ENCODE data around the gene CCDC27.

The CCDC27 gene

DNA sequence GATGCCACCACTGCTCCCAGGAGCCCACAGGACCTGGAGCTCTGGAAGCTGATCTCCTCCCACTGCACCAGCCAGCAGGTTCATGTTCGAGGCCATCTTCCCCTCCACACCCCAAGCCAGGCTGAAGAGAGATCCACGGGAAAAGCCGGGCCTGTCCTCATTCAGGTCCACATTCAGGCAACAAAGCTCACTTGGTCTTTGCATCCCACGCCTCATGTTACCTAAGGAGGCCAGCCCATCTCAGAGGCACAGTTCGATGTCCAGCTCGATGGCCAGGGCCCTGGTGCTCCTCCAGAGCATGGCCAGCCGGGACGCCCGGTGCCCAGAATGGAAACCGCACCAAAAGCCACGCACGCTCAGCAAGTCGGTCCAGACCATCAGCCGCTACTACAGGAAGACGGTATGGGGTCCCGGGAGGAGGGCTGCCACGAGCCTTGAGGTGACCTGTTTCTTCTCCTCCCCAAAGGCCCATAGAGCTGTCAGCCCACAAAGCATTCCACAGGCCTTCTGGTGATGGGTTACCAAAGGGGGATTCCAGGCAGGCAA is at the start of gene CCDC27:
TSS of gene CCDC27 (plus strand) at position 51 of the 546 bp plus-strand sequence. CDS start at position 83, 32 bp downstream.
- no peak for DNase-seq

- no peak for DNase-seq
These were observed 49.7 kb upstream of the CCDC27 start for GRCh38 chr1:3702528-3702927.

- no peak for DNase-seq
These were observed 49.1 kb upstream of the CCDC27 start for GRCh38 chr1:3702990-3703728.

DNA sequence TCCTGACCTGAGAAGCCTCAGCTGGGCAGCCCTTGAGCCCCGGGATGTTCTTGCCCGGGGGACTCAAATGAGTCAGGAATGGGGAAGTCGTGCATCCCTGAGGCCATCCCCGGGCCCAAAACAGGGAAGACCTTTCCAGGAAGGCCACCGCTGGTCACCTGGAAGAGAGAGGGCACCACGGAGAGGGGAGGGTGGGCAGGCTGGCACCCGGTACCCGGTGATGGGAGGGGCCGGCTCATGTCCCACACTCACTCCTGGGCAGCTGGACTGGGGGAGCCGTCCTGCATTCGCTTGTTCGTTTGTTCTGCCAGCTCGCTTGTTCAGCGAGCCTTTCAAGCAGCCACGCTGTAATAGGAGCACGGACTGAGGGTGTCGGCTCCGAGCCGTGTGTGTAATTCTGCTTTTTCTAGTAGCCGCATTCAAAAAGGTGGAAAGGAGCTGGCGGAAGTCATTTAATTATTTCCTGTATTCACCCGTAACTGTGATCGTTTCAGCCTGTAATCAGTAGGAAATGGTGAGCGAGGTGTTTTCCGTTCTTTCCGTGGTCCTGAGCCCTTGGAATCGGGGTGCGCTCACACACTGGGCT is 48.4 kb upstream of the CCDC27 start:
- no peak for DNase-seq

DNA sequence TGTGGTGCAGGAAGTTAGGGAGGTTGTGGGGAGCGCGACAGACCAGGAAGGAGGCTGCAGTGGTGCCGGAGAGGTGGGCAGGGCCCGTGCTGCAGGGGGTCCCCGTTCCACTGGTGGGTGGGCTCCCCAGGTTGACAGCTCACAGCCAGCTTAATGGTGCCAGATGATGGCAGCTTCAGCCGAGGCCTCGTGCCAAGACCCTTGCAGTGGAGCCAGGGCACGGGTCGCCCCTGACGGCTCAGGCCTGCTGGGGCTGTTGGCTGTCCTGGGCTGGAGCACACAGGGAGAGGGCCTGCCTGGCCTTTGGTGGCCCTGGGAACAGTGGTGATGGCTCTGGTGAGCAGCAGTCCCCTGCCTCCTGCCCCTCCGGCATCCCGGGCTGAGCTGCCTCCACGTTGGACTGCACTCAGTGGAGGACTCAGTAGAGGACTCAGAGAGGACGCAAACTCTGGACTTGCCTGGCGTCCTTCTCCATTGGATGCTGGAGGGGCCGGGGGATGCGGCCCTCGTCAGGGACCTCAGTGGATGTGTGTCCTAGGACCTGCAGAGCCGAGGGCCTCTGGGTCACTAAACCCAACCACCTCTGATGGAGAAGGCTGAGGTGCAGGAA is 46.8 kb upstream of the CCDC27 start:
- DNase-seq = no peak

DNA sequence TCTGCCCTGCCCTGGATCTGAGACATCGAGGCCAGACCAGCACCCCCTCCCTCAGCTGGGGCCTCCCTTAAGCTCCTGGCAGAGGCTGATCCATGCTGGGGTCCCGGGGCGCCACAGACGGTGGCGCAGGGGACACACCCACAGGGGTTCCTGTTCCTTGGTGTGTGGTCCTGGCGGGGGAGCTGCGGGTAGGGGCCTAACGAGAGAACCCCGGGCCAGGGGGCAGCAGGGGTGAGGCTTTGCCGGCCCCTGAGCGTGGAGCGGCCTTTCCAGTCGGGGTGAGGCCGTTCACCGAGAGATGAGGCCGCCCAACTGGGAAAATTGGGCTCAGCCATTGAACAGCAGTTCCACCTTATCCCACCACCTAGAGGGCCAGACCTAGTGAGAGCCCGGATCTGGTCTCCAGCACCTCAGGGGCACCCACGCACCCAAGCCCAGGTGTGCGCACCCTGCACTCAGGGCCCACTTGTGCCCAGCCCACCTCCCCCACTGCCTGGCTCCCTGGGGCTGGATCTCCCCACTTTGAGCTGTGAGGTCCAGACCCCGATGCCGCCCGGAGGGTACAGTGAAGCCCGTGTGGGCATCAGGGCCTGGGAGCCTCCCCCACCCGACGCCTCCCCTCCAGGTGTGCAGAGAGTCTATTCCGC is 45.5 kb upstream of the CCDC27 start:
- no peak for DNase-seq

GRCh38 chr1:3707298-3707938 is 44.8 kb upstream of the CCDC27 start:
- no peak for DNase-seq

DNA sequence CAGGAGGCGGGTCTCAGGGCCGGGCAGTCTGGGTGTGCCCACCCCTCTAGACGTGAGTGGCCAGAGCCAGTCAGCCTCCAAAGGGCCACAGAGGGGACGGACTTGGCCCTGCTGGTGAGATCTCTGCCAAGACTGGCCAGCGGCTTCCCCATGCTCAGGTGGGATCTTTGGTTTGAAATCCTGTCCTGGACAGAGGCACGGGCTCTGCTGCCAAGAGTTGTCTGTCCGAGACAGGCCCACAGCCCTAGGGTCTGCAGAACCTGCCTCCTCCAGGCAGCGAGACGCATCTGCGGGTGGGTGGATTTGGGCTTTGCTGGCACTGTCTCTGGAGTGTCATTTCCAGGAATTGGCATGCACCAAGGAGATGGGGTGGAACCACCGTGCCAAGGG is 44.3 kb upstream of the CCDC27 start:
- DNase-seq = no peak

DNA sequence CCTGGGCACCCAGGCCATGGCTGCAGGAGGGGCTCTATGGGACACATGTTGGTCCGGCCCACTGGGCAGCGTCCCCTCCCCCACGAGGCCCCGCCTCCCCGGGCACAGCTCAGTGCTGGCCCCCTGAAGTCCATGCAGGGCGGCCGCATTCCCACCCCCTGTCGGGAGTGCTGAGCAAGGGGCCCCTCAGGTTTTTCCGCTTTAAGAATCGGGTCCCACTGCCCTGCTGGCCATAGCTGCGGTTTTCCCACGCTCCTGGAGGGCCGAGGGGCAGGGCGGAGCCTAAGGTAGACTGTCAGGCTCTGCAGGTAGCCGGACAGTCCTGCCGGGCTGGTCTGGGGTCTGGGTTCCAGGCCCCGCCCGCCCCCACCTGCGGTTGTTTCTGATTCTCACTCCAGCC is 43.5 kb upstream of the CCDC27 start:
- DNase-seq = no peak

GRCh38 chr1:3710251-3710650 is 42.0 kb upstream of the CCDC27 start:
- DNase-seq = no peak

DNA sequence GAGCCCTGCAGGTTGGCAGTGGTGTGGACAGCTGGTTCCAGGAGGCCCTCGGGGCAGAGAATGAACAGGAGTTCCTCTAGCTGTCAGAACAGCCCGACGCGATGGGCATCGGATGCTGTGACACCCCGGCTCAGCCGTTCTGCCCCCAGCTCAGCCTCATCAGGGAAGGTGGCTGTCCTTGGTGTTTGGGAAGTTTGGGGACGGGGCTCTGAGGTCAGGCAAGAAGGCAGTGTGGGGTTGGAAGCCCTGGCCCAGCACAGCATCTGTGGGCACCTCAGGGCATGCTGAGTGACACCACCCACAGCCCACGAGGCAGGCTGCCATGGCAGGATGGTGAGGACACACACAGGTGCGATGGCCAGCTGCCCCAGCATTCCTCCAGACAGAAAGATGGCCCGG is 40.9 kb upstream of the CCDC27 start:
- no peak for DNase-seq

DNA sequence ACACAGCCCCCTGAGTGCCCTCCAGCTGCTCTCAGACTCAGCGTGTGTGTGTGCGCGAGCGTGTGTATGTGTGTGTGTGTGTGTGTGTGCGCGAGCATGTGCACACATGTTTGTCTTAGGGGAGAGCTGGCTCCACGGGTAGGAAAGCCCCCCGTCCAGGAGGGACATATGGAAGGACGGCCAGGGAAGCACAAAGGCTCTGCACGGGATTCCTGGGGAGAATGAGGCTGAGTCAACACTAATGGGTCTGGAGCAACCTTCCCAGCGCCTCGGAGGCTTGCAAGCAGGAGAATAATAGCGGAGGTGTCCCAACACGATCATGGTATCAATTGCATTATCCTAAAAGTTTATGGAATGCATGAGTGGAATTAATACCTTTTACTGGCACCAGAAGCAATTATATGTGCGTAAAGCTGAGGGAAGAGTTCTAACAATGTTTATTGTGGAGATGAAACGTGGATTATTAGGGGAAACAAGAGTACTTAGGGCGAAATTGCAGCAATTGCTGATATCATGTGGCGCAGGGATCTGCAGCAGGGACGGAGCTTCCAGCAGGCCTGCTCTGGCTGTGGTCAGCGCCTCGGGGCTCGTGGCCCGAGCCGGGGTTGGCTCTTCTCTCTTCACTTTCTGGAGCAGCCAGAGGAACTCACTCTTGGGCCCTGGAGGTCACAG is 40.3 kb upstream of the CCDC27 start:
- DNase-seq = no peak

GRCh38 chr1:3712573-3713535 is 39.4 kb upstream of the CCDC27 start:
- no peak for DNase-seq

DNA sequence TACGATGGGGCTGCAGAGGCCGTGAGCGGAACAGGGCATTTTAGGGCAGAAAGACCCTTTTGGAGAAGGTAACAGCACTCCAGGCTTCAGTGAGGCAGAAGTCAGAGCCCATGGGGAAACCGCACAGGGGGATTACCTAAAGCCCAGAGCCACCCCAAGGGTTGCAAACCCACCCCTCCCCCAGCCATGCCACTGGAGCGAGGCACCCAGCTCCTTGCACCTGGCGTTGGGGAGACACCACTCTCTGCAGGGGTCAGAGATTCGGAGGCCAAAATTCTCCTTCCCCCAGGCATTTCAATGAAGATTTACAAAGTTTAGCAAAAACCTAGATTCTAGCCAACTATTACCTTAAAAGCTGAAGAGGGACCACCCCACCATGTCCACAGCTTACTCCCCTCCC is 38.4 kb upstream of the CCDC27 start:
- no peak for DNase-seq

- DNase-seq = no peak
These were observed 37.9 kb upstream of the CCDC27 start for GRCh38 chr1:3714284-3714741.

- DNase-seq = no peak
These were observed 37.4 kb upstream of the CCDC27 start for GRCh38 chr1:3714814-3715213.

- no peak for DNase-seq
These were observed 35.9 kb upstream of the CCDC27 start for GRCh38 chr1:3716351-3716750.

GRCh38 chr1:3717041-3717714 is 35.1 kb upstream of the CCDC27 start:
- DNase-seq = no peak

GRCh38 chr1:3717715-3718601 is 34.3 kb upstream of the CCDC27 start:
- no peak for DNase-seq
